Keratinocyte (primary cell): ENCODE measurements around the gene WFIKKN1.

Experiments
- CTCF ChIP-seq, 3 experiments: IDR thresholded peaks in 1 of 3; conservative IDR thresholded peaks in 1 of 3; optimal IDR thresholded peaks in 1 of 3; 2 replicates in 2 of 3; 3 replicates in 1 of 3; pipeline versions ENCODE3 to v1.5.1; 2011; ENCODE audit warnings: low read length in 3 of 3, mild to moderate bottlenecking in 3 of 3, moderate library complexity in 2 of 3, control low read depth in 1 of 3, inconsistent platforms in 1 of 3; ENCODE audit not compliant: insufficient read depth in 2 of 3; ENCODE audit errors: extremely low read depth in 1 of 3
- EZH2 ChIP-seq: IDR thresholded peaks from one replicate; pipeline ENCODE4 v1.6.1; 2012; ENCODE audit warnings: inconsistent platforms, mild to moderate bottlenecking, low read length, moderate library complexity

GRCh38 chr16:633336-634050 lies 2.7 kb downstream of the WFIKKN1 start:
- TF ChIP-seq CTCF (optimal IDR thresholded peaks at IDR 0.05 in 1 of 3, IDR thresholded peaks at IDR 0.05 in 1 of 3, conservative IDR thresholded peaks at IDR 0.05 in 1 of 3; ENCODE audit: extremely low read depth in 1 of 3, insufficient read depth in 2 of 3, low read length in 3 of 3) (no peak), EZH2 (no peak)
